GM18508 (cell line): ENCODE results near the gene NCOA5.

Experiments
- ATAC-seq: cut with Tn5 transposase; IDR thresholded peaks from one replicate; pipeline ENCODE4 v1.9.1; 2021; ENCODE audit warnings: moderate number of reproducible peaks; ENCODE audit not compliant: insufficient read depth, unreplicated experiment

Gene NCOA5

GRCh38 chr20:46022411-46023147 is 67.2 kb downstream of the NCOA5 start:
- ATAC-seq: no peak

- no peak for ATAC-seq
Measured at GRCh38 chr20:46021361-46022359, 68.1 kb downstream of the NCOA5 start.

- no peak for ATAC-seq
Measured at GRCh38 chr20:46020555-46020954, 69.2 kb downstream of the NCOA5 start.

- ATAC-seq: no peak
Measured at GRCh38 chr20:46018611-46019010, 71.2 kb downstream of the NCOA5 start.

GRCh38 chr20:46018112-46018511 is 71.7 kb downstream of the NCOA5 start:
- ATAC-seq: no peak

- no peak for ATAC-seq
Measured at GRCh38 chr20:46017272-46017671, 72.5 kb downstream of the NCOA5 start.

- ATAC-seq: no peak
Measured at GRCh38 chr20:46014517-46015396, 75.0 kb downstream of the NCOA5 start.

- no peak for ATAC-seq
Measured at GRCh38 chr20:46013829-46014516, 75.8 kb downstream of the NCOA5 start.

GRCh38 chr20:46013322-46013828 is 76.4 kb downstream of the NCOA5 start:
- ATAC-seq: no peak

GRCh38 chr20:46012921-46013320 is 76.8 kb downstream of the NCOA5 start:
- ATAC-seq: no peak

GRCh38 chr20:46011631-46012482 is 77.9 kb downstream of the NCOA5 start:
- ATAC-seq: no peak
